SK-N-MC (cell line): Measurements from ENCODE around the gene RLF.

ENCODE experiments used
- FOXP2 ChIP-seq: optimal IDR thresholded peaks from 2 replicates; pipeline ENCODE3; 2011; ENCODE audit warnings: mild to moderate bottlenecking, moderate library complexity; ENCODE audit not compliant: insufficient read depth; ENCODE audit errors: extremely low read length, control extremely low read depth
- POLR2AphosphoS5 ChIP-seq: IDR thresholded peaks from 2 replicates; pipeline ENCODE4 v1.6.1; 2012; ENCODE audit warnings: mild to moderate bottlenecking, low read depth, low read length, borderline replicate concordance

GRCh38 chr1:40226192-40226591 lies 65.0 kb downstream of the RLF start:
- TF ChIP-seq POLR2AphosphoS5 (no peak), FOXP2 (no peak)
